ENCODE results near the gene PPARG. TPM values are rescaled to one million over a fixed set of nuclear protein-coding genes. Genes with fewer than 3 reads are reported as not detected.
"Not testable (repeated sequence)": the region's sequence is repeated elsewhere in the genome, so short reads cannot be mapped to it uniquely, and the experiment has no call there.

PPARG gene
- polyA plus RNA-seq, 3 donors, result 25.8 to 28.5 (median 27.4) TPM

DNA sequence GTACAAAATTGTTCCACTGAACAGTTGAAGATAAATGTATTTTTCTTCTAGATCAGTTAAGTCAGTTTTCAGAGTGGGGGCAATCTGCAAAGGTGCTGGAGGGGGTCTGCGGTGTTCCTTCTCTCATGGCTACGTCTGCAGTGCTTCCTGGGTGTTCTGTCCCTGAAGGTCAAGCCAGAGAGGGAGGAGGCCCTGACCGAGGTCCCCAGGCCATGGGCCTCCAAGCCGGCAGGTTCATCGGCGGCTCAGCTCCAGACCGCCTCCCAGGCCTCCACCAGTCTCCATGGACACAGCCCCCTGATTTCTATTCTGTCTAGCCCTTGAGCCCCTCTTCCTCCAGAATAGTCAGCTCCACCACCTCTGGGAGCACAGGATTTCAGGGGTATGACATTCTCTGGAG is 166.9 kb downstream of the PPARG start:
- no peak for DNase-seq

DNA sequence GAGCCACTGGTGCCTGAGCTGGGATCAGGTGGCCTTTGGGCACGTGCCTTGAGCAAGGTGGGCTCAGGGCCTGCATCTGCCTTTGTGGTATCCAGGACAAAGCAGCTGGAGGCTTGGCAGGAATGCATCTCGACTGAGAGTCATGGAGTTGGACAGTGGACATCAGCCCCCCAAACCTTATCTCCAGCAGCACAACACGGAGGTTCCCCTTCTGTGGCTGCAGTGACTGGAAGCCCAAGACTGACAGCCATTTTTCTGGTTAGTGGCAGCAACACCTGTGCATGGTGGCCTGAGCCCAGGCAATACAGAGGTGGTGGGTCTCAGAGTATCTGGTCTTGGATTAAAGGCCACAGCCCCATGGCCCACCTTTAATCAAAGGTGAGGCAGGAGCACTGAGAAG is 167.6 kb downstream of the PPARG start:
- no peak for DNase-seq

DNA sequence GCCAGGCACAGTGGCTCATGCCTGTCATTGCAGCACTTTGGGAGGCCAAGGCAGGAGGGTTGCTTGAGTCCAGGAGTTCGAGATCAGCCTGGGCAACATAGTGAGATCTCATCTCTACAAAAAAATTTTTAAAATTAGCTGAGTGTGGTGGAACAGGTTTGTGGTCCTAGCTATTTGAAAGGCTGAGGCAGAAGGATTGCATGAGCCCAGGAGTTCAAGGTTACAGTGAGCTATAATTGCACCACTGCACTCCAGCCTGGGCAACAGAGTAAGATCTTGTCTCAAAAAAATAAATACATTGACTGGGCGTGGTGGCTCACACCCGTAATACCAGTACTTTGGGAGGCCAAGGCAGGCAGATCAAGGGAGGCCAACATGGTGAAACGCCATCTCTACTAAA is 168.5 kb downstream of the PPARG start:
- not testable (repeated sequence) for DNase-seq

DNA sequence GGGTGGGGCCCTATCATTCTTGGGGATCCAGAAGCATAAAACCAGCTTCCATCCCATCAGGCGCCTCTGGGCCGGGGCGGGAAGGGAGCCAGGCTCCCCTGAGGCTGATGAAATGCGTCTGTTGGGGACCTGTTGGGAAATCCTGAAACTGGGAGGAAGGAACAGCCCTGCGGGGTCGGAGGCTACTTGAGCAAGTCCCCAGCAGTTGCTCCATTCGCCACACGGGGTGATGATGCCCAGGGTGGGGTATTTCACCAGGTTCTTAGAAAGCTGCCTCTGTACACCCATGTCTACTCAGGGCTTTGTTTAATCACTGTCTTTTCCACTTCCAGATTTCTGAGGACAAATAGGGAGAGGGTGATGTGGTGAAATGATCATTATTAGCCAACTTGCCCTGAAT is 170.0 kb downstream of the PPARG start:
- DNase-seq, result no peak

DNA sequence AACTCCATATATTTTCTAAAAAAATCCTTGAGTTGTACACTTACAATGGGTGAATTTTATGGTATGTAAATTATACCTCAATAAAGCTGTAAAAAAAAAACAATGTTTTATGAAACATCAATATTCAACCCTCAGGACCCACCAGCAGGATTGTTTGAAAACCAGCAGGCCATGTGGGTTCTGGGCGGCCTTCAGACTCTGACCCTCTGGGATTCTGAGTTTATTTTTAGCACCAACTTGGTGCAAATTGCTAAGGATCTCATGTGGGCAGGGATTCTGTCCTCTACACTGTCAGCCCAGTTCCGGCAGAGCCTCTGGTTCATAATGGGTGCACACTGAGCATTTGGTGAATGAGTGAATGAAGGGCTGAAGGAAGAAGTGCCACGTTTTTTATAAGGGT is 171.3 kb downstream of the PPARG start:
- no peak for DNase-seq

DNA sequence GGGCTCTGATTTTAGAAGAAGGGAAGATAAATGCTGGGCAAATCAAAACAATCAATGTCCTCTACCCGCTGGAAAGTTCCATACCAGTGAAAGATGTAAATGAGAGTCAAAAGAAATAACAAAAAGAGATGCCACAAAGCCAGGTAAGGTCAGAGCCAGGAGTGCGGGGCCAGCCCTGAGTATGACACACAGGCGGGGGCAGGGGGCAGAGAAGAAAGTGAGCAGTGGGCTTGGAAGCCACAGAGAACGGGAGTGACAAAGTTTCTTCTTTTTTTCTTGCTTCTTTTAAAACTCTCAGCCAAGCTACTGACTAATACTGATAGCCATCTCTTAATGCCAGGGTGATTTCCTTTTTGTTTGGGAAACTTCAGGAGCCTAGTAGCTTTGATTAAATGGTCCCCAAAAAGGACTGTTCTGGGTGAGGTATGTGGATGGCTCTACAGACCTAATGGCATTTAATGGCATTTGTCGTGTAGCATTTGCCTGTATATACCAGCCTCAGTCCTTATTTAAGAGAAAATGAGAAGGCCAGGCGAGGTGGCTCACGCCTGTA is 172.3 kb downstream of the PPARG start:
- no peak for DNase-seq

DNA sequence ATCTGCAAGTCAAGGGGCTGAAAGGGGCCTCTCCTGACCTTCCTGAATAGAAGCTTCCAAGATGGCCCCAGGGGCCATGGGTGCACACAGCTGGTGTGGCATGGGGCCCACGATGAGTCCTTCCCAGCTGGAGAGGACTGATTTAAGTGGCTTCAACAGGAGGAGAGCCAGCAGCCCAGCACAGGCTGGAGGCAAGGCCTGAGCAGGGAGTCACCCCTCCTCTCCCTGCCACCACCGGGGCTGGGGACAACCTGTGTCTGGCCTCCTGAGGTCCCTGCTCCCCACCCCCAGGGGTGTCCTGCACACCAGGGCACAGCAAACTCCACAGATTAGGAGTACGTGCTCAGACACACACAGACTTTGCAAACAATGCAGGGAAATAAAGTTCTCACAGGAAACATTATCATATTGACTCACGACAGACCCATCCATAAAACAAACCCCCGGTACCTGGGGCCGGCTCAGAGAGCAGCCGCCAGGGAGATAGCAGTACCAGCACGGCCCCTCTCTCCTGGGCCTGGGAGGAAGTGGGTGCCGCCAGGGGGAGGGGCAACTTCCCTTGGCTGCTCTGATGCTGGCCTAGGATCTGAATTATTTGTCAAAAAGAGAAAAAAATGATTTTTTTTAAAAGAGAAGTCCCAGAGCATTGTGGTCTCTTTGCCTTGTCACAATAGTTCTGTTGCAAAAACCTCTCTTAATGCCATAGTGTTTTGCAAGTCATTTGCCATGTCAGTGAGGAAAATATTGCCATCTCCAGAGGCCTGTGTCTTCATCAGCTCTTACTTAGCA is 173.5 kb downstream of the PPARG start:
- no peak for DNase-seq

DNA sequence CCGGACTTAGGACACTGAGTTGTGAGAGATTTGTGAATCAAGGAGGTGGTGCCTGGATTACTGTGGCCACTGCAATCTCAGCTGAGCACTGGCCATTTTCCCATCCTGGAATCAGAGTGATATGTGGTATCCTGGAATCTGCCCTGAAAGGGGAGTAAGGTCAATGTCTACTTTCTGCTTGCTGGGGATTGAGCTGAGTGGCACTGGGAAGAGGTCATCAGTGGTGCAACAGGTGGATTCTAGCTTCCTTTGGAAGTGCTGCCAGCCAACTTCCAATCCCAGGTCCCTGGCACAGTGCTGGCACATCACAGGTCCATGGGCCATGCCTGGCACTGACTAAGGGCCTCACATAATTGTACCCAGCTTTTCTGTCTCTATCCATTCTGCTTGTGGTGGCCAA is 174.8 kb downstream of the PPARG start:
- DNase-seq, result no peak

DNA sequence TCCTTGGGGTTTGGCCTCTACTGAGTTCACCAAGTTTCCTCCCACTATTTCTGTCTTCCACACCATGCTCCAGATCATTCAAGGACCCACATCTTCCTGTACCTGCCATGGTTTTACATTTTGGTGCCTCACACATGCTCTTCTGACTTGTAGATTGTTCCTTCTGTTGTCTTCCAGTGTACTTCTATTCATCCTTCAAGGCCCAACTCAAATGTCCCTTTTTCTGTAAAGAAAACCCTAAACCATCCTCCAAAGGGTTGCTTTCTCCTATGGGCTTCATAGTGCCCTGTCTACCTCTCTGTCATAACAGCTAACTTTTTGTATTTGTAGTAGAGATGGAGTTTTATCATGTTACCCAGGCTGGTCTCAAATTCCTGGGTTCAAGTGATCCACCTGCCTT is 175.3 kb downstream of the PPARG start:
- no peak for DNase-seq

DNA sequence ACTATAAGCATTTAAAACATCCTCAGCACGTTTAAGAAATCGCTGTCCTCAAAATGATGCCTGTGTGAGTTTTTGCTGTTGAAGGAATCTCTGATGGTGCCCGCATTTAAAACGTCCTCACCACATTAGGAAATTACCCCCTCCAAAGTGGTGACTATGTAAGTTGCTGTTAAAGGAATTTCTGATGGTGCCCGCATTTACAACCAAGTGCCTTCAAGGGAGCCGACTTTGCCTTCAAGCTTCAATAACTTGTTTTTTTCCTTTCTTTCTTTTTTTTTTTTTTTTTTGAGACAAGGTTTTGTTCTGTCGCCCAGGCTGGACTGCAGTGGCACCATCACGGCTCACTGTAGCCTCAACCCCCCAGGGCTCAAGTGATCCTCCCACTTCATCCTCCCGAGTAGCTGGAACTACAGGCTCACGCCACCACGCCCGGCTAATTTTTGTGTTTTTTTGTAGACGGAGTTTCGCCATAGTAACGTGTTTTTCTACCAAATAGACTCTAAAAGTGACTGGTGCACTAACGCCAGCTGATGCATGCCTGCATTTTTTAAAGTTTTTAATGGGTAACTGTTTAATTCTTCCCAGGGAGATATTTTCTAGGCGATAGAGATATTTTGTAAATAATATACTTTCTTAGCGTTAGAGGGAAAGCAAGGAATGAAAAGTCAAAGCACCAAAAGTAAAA is 176.4 kb downstream of the PPARG start:
- DNase-seq, result no peak

DNA sequence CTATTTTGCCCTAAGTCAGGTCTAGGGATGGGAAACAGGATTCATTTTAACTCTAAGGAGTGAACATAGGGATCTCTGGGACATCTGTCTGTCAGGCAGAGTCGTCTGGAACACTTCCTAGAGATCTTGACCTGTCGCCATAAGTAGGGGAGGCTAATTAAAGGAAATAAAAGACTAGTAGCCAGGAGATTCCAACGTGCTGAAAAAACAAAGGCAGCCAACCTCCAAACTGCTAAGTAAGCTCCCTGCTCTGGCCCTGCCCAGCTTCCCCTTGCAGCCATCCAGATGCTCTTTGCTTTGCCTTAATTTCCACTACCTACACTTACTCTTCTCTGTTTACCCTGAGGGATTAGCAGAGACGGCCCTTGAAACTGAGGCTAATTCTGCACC is 177.0 kb downstream of the PPARG start:
- no peak for DNase-seq

DNA sequence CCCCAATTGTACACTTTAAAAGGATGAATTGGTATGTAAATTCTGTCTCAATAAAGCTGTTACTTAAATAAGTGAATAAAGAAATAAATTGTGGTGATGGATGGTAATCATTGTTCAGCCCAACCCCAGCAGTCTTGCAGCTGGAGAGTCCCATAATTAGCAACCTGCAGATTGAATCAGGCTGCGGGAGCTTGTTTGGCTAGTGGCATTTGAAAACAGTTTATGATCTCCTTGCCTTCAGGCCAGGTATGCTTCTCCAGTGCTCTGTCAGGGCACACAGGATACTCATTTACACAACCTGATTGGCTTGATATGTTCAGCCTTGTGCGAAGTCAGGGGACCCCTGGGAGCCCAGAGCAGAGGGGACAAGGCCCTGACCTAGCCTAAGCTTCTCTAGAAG is 178.9 kb downstream of the PPARG start:
- no peak for DNase-seq

DNA sequence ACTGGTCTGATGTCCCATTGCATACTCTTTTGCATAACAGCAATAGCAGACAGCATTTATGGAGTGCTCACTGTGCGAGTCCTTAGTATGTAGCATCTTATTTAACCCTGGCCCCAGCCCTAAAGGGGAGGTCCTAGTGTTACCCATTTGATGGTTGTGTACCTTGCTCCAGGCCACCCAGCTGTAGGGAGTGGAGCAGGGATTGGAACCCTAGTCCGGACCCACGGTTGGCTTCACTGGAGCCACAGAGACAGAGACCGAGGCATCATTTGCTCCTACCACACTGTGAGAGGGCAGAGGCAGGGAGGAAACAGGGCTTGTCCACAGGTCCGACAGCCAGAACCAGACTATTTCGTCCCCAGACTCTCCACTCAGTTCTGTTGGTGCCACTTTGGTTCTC is 179.4 kb downstream of the PPARG start:
- DNase-seq, result no peak

DNA sequence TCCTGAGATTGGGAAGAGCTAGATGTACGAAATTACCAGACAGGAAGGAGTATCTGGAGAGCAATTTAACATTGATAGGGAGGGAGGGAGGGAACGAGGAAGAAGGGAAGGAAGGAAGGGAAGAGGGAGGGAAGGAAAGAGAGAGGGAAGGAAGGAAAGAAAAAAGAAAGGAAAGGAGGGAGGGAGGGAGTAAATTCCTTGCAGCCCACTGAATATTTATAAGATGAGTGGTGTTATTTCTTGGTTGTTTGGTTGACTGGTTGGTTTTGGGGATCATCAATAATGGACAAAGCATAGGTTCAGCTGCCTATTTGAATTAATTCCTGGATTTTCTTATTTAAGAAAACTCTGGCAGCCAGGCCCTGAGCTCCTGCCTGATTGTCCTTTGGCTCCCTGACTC is 179.9 kb downstream of the PPARG start:
- DNase-seq, result no peak

DNA sequence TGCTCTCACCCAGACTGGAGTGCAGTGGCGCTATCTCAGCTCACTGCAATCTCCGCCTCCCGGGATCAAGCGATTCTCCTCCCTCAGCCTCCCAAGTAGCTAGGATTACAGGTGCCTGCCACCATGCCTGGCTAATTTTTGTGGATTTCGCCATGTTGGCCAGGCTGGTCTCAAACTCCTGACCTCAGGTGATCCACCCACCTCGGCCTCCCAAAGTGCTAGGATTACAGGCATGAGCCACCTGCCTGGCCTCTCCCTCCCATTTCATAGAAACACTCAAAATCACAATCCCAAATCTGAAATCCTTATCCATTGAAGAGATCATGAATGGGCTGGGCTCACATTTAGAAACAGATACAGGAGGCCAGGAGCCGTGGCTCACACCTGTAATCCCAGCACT is 180.4 kb downstream of the PPARG start:
- DNase-seq, result not testable (repeated sequence)

DNA sequence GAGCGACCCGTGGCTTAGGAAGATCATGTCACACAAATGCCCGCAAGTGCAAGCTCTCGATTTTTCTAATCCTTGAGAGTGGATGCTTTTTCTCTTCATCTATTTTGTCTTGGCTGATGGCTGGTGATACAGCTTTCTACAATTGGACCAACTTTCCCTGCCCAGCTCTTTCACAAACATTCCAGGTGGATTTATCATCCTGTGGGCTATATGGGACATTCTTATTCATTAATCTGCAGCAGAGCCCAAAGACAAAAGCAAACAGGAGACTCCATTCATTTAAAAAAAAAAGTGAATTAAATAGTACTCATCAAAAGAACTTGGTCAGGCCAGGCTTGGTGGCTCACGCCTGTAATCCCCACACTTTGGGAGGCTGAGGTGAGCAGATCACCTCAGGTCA is 181.2 kb downstream of the PPARG start:
- no peak for DNase-seq

DNA sequence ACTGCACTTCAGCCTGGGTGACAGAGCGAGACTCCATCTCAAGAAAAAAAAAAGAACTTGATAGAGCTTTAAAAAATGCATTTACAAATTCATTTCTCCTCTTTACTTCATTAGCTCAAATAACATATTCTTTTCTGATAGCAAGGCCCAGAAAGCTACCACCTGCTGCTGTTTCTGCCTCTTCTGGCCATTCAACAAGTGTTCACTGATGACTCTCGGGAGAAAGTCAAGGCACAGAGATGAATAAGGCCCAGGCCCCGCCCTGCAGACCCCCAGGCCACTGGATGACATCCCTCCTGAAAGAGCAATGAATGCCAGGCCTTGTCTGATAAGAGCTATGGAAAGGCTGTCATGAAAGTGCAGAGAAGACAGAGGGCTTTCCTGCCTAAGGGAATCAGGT is 181.8 kb downstream of the PPARG start:
- DNase-seq, result no peak

DNA sequence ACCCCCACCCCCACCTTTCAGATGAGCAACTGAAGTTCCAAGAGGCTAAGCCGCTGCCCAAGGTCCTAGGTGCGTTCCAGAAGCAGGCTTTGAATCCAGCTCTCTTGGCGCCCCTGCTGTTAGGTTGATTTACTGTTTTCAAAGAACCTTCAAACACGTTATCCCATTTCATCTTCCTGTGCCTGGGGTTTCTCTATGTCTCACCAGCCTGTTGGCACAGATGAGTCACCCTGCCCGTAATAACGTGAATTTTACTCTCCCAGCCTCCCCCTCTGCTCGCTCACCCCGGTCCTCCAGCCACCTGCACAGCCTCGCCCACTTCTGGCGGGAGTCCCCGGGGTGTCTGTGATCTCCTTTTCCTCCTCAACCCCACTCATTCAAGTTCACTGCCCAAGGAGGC is 182.4 kb downstream of the PPARG start:
- DNase-seq, result no peak

DNA sequence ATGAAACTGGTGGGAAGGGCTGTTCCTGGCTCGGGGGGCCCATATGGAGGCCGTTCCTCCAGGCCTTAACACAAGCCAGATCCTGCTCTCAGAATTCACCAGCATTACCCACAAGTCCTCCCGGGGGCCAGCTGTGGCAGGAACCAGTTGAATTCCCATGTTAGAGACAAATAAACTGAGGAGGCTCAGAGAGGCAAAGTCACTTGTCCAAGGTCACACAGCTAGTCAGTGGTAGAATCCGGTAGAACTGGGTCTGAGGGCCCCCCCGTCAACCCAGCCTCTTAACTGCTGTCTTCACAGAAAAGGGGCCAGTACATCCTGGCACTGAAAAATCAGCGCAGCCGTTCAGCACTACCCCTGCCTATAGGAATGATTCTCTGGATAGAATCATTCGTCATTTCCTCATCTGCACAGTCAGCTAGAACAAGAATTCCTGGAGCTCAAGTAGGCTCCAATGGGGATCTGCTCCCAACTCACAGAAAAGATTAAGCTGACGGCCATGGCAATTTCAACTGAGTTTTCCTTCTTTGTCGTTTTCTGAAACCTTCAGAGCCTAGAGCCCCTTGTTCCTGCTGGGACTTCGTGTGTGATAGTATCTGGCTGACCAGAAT is 183.2 kb downstream of the PPARG start:
- DNase-seq, result no peak

DNA sequence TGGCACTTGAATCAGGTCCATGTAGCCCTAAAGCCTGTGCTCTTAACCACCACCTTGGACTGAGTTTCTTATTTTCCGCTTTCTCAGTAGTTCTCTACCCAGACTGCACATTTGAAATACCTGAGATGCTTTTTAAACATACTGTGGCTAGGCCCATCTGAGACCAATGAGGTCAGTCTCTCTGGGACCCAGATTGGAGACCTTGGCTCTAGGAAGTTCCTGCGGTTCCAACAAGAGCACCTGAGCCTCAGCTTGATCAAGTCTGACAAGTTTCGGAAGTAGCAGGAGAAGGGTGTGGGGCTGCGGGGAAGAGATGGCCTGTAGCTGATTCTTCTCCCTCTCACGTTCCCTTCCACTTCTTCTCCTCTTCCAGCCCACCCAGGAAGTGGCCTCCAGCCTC is 183.9 kb downstream of the PPARG start:
- DNase-seq, result no peak

DNA sequence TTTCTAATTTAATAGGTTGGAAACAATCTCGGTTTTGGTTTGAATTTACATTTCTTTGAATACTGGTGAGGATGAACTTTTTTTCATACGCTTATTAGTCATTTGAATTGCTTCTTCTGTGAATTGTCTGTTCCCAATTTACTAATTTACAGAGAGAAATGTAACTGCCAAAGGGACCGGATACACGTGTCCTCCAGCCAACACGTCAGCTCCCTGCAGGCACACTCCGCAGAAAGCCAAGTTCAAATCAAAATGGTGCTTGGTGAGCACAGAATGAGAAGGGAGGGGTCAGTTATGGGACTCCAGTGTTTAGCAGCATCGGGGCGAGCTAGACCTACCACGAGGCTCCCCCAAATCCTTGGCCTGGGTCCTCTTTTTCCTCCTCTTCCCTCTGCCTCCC is 184.6 kb downstream of the PPARG start:
- DNase-seq, result no peak

DNA sequence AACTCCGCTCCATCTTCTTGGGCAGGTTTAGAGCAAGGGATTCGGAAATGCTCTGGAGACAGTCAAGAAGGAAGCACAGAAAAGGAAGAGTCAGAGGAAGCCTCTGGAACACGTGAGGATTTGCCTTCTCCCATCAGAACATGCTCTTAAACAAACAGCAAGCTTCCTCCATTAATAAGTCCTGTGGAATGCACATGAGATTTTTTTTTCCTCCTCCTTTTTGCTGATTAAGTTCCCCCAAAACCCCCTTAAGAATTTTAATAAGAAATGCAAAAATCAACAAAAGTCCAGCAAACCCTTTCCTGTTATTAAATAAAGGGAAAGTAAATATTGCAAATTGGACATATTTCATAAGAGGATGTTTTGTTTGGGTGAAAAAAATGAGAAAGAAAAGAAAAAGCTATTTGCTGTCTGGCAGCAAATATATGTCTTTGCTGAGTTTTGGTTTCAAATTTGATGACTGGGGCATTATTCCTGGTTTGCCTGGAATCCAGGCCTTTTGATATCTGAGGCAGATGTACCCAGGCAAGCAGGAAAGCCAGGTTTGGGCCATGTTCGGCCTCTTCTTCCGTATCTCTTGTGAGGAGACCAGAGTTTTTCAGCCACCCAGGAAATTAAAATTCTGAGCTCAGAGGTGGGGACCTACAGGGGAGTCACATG is 187.5 kb downstream of the PPARG start:
- DNase-seq, result no peak

DNA sequence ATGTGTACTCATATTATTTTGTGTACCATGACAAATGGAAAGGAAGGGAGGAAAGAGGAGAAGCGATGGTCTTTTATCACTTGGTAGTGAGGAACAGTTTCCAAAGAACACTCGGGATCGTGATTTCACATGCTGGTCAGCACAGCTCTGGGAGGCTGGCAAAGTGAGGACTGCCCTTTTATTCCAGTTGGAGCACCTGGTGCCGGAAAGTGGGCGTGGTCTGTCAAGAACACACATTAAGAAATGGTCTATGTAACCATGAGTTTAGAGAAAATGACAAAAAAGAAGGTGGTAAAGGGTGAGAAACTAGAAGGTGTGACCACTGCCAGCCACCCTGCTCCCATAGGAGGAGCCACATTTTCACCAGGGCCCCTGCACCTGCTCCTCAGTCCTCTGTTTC is 188.4 kb downstream of the PPARG start:
- DNase-seq, result no peak

Data from renal pelvis (tissue), 4 donors.